HG03432 (cell line): ENCODE data around the gene ACY1.

Source experiments
- ATAC-seq: cut with Tn5 transposase; IDR thresholded peaks from one replicate; pipeline ENCODE4 v1.9.1; 2021; ENCODE audit warnings: mild to moderate bottlenecking, moderate library complexity; ENCODE audit not compliant: unreplicated experiment

Gene ACY1

DNA sequence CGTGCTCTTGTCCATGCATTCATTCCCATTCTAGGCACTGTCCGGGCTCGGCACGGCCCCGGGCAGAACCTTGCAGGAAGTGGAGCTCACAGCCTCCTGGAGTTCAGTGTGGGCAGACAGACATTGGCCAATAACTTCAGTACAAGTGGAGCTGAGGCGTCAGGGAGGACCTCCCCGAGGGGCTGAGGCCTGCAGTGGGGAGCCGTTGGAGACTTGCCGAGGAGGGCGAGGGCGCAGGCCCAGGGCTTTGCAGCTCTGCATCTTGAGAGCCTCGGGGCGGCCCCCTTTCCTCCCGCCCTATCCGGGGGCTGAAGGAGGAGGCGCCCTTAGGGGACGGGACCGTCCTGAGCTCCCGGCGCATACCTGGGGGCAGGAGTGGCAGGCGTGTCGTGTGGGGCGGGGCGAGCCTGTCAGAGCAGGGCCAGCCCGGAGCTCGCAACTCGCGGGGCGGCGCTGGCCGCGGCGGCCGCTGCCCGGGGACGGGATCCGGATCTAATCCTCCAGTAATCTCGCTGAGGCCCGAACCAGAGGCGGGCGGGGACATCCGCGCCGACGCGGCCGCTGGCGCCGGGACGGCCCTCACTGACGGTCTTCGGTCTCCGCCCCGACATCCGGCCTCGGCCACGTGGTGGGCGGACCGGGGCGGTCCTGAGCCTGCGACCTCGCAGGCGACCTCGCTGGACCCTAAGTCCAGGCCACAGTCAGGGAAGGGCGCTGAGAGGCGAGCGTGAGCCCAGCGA, at the start of gene ACY1:
Gene ACY1 (plus strand): TSS at position 698 of the 740 bp plus-strand sequence. CDS start 530 bp downstream, outside the sequence.
- peak; percentile 76 for ATAC-seq

- ATAC-seq, result no peak
Observed at GRCh38 chr3:51934139-51934850, 49.0 kb upstream of the ACY1 start.

GRCh38 chr3:51934991-51935885, 48.1 kb upstream of the ACY1 start:
- ATAC-seq, result no peak

- ATAC-seq, result no peak
Observed at GRCh38 chr3:51935886-51936755, 47.2 kb upstream of the ACY1 start.

DNA sequence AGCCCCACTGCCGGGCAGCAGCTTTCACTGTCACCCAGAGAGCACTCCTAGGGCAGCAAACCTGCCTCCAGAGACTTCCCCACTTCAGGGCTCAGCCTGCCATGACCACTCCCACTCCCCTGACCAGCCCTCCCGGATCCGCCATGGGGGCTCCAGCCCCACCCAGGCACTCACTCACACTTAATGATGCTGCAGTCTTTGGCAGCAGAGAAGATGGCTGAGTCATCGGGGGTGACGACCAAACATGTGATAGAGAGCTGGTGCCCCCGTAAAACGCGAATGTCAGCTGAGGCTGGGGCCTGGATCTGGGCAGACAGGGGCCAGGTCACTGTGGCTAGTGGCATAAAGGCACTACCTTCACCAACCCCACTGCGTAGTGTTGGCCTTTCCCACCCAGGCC, 46.3 kb upstream of the ACY1 start:
- no peak for ATAC-seq

DNA sequence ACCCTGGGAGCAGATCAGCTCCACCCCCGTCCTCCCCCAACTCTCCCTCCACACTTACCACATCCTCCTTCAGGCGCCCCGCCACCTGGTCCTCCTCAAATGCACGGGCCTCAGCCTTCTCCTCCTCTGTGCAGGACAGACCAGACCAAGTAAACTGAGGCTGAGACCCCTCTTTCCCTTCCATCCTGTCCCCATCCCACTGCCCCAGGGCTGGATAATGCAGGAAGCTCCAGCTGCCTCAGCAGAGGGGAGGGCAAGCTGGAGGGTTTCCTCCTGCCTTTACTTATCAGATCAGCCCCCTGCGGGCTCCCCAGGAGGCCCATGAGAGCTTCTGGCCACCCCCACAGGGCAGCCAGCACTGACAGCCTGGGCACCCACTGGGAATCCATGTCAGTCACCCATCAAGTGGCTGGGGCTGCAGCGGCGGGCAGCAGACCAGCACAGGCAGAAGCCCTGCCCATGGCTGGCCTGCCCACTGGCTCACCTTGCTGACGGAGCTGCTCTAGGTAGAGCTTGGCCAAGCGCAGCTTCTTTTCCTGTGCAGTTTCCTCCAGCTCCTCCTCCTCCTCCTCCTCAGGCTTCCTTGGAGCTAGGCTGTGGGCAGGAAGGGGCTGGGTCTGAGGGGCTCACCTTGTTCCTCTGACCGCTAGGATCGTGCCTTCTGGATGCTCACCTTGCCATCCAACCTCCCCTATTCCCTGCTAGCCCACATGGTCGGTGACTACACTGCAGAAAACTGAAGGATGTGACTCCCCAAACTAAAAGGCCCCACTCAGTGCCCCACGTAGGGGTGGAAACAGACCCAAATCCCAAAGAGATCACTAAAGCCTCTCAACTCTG, 45.5 kb upstream of the ACY1 start:
- ATAC-seq, result no peak

GRCh38 chr3:51938780-51939425, 44.4 kb upstream of the ACY1 start:
- ATAC-seq, result no peak

- no peak for ATAC-seq
Observed at GRCh38 chr3:51940648-51941462, 42.5 kb upstream of the ACY1 start.

DNA sequence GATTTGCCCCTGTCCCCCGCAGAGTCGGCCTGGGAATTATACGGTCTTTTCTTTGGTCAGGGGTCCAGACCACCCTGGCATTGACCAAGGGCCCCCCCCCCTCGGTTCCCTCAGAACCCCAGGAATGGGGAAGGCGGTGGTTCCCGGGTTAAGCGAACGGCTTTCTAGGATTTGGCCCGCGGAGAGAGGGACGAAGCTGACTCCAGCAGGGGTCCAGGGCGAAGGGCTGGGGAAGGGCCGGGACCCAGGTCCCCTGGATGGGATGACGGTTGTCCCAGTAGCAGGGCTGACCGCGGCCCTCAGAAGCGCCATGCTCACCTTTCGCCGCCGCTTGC, 41.9 kb upstream of the ACY1 start:
- no peak for ATAC-seq

DNA sequence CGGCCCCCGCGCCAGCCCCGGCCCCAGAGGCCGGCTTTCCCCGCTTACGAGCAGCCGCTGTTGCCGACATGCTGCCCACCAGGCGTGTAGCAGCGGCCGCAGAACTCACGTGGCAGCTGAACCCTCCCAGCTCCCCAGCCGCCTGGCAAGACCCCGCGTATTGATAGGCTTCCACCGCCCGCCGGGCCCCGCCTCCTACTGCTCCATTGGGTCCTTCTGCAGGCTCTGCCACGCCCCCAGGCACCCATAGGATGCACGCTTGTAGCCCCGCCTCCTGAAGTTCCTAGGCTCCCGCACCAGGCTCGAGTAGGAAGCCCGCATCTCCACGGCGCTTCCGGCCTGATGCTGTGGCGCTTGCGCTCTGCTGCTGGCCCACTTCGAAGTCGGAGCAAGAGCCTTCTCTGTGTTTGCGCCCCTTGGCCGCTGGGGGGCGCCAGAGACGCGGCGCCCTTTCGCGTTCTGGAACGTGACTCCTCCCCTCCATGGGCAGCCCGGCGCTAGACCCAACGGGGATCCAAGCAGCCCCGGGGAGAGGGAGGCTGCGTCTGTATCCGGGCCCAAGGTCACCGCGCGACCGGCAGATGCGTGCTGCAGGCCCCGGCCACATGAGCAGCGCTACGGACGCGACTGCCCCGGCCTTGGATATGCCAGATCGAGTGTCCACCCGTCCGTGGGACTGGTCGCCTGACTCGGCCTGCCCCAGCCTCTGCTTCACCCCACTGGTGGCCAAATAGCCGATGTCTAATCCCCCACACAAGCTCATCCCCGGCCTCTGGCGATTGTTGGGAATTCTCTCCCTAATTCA, 41.3 kb upstream of the ACY1 start, which contains the start of the genes PARP3 and RRP9:
Gene PARP3 (plus strand): TSS at position 566 of the 805 bp plus-strand sequence. CDS start 993 bp downstream, outside the sequence.
Gene RRP9 (minus strand): TSS at position 107 of the 805 bp plus-strand sequence. CDS start 37 bp downstream, at position 70.
- peak; percentile 87 for ATAC-seq

- peak; percentile 27 for ATAC-seq
Observed at GRCh38 chr3:51942603-51943450, 40.5 kb upstream of the ACY1 start.

DNA sequence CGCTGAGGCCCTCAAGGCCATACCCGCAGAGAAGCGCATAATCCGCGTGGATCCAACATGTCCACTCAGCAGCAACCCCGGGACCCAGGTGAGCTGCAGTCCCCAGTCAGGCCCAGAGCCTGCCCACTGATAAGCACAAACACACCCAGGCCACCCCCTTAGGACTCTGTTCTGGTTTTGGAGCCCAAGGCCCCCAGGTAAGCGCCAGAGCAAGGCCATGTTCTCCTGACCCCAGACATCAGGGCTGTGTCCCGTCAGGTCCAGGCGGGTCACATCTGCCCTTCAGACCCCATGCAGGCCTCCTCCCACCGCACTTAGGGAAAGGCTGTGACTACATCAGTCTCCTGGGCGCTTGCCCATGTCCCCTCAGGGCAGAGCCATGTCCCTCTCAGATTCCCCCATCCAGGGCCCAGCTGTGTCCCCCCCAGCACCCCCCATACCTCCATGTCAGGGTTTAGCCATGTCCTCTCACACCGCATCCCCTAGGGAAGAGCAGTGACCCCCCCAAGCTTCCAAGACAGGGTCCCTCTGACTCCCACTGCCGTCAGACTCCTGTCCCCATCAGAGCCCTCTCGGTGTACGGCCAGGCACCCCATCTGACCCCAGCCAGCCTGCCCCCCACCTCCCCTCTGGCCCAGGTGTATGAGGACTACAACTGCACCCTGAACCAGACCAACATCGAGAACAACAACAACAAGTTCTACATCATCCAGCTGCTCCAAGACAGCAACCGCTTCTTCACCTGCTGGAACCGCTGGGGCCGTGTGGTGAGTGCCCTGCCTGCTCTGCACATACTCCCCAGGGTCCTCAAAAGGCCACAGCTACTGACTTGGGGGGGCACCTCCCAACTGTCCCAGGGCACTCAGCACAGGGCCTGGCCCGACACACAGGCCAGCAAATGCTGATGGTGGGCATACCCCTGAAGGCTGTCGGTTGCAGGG, 39.6 kb upstream of the ACY1 start:
- no peak for ATAC-seq

- ATAC-seq, result no peak
Observed at GRCh38 chr3:51944451-51945021, 38.8 kb upstream of the ACY1 start.

DNA sequence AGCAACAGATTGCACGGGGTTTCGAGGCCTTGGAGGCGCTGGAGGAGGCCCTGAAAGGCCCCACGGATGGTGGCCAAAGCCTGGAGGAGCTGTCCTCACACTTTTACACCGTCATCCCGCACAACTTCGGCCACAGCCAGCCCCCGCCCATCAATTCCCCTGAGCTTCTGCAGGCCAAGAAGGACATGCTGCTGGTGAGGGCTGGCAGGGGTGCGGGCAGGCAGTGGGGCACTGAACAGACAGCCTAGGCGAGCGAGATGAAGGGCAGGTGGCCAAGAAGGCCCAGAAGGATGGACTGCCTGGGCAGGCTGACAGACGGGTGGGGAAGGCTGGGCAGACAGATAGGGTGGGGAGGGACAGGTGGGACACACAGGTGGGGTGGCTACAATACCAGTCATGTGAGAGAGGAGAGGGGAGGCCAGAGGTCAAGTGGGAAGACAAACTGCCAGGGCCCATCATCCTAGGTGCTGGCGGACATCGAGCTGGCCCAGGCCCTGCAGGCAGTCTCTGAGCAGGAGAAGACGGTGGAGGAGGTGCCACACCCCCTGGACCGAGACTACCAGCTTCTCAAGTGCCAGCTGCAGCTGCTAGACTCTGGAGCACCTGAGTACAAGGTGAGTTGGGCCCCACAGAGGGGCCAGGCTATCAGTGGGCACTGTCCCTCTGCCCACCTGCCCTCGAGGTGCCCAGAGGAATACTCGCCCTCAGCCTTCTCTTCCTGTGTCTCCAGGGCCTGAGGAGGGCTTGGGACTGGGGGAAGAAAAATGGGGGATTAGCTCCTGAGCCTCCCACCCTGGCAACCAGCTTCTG, 38.1 kb upstream of the ACY1 start:
- ATAC-seq, result no peak
